Ascending aorta (tissue), 2 donors: ENCODE data around the gene ARL16. TPM values are rescaled to one million over a fixed set of nuclear protein-coding genes. Genes with fewer than 3 reads are reported as not detected.

Experiments used
- DNase-seq, 2 donors: peaks; one replicate each; pipeline ENCODE4 v3.0.0-alpha.2; 2019; ENCODE audit warnings: low spot score in 2 of 2
- H3K27ac ChIP-seq, 2 donors: fragments of 200-600 bp; sonication (generic); one replicate each; pipeline ENCODE4 v1.5.1; 2016 to 2017; ENCODE audit warnings: mild to moderate bottlenecking in 1 of 2
- H3K27me3 ChIP-seq: fragments of 200-600 bp; sonication (generic); one replicate; pipeline ENCODE4 v1.5.1; 2017
- H3K36me3 ChIP-seq, 2 donors: fragments of 200-600 bp; sonication (generic); one replicate each; pipeline ENCODE4 v1.5.1; 2016
- H3K4me1 ChIP-seq, 2 donors: fragments of 200-600 bp; sonication (generic); one replicate each; pipeline ENCODE4 v1.5.1; 2016 to 2017; ENCODE audit warnings: mild to moderate bottlenecking in 1 of 2
- H3K4me3 ChIP-seq, 2 donors: fragments of 200-600 bp; sonication (generic); one replicate each; pipeline ENCODE4 v1.5.1; 2016 to 2017; ENCODE audit warnings: mild to moderate bottlenecking in 1 of 2
- H3K9me3 ChIP-seq, 2 donors: fragments of 200-600 bp; sonication (generic); one replicate each; pipeline ENCODE4 v1.5.1; 2016
- intact Hi-C: fragments of 100-400 bp; cut with DNase I; formaldehyde crosslinking; loops from one replicate; pipeline ENCODE4 v1.15.1; 2023
- total RNA-seq: library from RNA; depleted of rRNA; stranded (reverse); fragments of >200 nt; gene quantifications from one replicate; pipeline ENCODE4 v1.1.0, GENCODE V29; 2016
- TF ChIP-seq, protein P1 (sequence below), 3 experiments: fragments of 200-600 bp in 2 of 3; fragments of 450-650 bp in 1 of 3; sonication (generic) in 2 of 3; IDR thresholded peaks; one replicate each; pipeline ENCODE4 v1.5.1; 2016 to 2019; ENCODE audit warnings: antibody characterized with exemption in 3 of 3, mild to moderate bottlenecking in 1 of 3, moderate library complexity in 1 of 3

The ARL16 gene
- total RNA-seq, 1 donor from 2014 or later = 21.0 TPM

GRCh38 chr17:81640011-81640410 is 43.6 kb downstream of the ARL16 start:
- DNase-seq = no peak
- H3K9me3 ChIP-seq = no peaks in the 10 kb centered on the region
- peaks cover 9 to 11% of the 10 kb centered on the region in 2 donors for H3K4me1 ChIP-seq
- no peaks in the 10 kb centered on the region for H3K27me3 ChIP-seq
- H3K36me3 ChIP-seq = no peaks in the 10 kb centered on the region
- no peak overlapping the region for H3K4me3 ChIP-seq
- TF ChIP-seq, protein P1, sequence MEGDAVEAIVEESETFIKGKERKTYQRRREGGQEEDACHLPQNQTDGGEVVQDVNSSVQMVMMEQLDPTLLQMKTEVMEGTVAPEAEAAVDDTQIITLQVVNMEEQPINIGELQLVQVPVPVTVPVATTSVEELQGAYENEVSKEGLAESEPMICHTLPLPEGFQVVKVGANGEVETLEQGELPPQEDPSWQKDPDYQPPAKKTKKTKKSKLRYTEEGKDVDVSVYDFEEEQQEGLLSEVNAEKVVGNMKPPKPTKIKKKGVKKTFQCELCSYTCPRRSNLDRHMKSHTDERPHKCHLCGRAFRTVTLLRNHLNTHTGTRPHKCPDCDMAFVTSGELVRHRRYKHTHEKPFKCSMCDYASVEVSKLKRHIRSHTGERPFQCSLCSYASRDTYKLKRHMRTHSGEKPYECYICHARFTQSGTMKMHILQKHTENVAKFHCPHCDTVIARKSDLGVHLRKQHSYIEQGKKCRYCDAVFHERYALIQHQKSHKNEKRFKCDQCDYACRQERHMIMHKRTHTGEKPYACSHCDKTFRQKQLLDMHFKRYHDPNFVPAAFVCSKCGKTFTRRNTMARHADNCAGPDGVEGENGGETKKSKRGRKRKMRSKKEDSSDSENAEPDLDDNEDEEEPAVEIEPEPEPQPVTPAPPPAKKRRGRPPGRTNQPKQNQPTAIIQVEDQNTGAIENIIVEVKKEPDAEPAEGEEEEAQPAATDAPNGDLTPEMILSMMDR (IDR thresholded peaks at IDR 0.05) = no peak
- intact Hi-C loops = no loop called here
- H3K27ac ChIP-seq = no peak overlapping the region

DNA sequence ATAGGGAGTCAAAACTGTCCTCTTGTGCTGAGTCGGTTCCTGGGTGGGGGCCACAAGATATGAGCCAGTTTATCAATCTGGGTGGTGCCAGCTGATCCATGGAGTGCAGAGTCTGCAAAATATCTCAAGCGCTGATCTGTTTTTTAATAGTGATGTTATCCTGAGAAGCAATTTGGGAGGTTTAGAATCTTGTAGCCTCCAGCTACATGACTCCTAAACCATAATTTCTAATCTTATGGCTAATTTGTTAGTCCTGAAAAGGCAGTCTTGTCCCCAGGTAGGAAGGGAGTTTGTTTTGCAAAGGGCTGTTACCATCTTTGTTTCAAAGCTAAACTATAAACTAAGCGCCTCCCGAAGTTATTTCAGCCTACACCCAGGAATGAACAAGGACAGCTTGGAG is 44.9 kb downstream of the ARL16 start:
- Histone ChIP-seq H3K9me3 (no peaks in the 10 kb centered on the region), H3K27ac (no peak overlapping the region), H3K4me3 (no peak overlapping the region), H3K36me3 (no peaks in the 10 kb centered on the region), H3K4me1 (peaks cover 9 to 17% of the 10 kb centered on the region in 2 donors), H3K27me3 (no peaks in the 10 kb centered on the region)
- DNase-seq = no peak
- TF ChIP-seq, protein P1 (IDR thresholded peaks at IDR 0.05) = no peak
- intact Hi-C loops = loop anchor here (5.0 kb wide), 1 partner anchor 64 kb away; the partner anchor contains the start of gene MRPL12

- intact Hi-C loops = loop anchor here (1.0 to 5.0 kb wide), 2 partner anchors 30 to 66 kb away; partner anchors contain the start of genes CCDC137, MRPL12 and OXLD1
- peak within 1 kb of the TSS; percentile 80 to 89 for H3K4me3 ChIP-seq
- TF ChIP-seq, protein P1 (IDR thresholded peaks at IDR 0.05) = peak in 1 of 3 experiments; percentile 7
Observed at GRCh38 chr17:81636505-81637288, 46.9 kb downstream of the ARL16 start, which contains the start of the genes NPLOC4 and TSPAN10. Gene NPLOC4, minus strand, starts transcription at chr17:81637112. Its CDS starts 182 bp downstream, at chr17:81636930. Gene TSPAN10, plus strand, starts transcription at chr17:81637196. Its CDS starts 5,217 bp downstream, at chr17:81642413.

DNA sequence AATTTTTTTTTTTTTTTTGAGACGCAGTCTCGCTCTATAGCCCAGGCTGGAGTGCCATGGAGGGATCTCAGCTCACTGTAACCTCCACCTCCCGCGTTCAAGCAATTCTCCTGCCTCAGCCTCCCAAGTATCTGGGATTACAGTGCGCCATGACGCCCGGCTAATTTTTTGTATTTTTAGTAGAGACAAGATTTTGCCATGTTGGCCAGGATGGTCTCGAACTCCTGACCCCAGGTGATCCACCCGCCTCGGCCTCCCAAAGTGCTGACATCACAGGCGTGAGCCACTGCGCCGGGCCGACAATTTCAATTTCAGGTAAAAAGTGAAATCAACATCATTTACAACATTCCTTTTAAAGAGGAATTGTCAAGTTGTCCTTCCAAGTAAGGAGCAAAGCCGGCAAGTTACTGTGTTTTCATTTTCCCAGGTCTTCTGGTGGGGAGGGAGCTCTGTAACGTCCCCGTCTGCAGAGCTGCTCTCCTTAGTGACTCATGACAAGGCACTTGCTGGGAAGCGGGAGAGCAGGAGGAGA is 47.6 kb downstream of the ARL16 start:
- Histone ChIP-seq H3K4me3 (peak overlapping the region; percentile 80 to 89), H3K4me1 (peaks cover 9 to 17% of the 10 kb centered on the region in 2 donors), H3K27ac (peak overlapping the region; percentile 78 to 85), H3K9me3 (no peaks in the 10 kb centered on the region), H3K27me3 (no peaks in the 10 kb centered on the region), H3K36me3 (no peaks in the 10 kb centered on the region)
- intact Hi-C loops = loop anchor here (5.0 kb wide), 1 partner anchor 66 kb away; the partner anchor contains the start of gene MRPL12
- TF ChIP-seq, protein P1 (IDR thresholded peaks at IDR 0.05) = no peak
- DNase-seq = no peak

More at GRCh38 chr17:81636505-81637288, 46.9 kb downstream of the ARL16 start, which contains the start of the genes NPLOC4 and TSPAN10:
- H3K27ac ChIP-seq = peak within 1 kb of the TSS; percentile 78 to 85
- H3K9me3 ChIP-seq = no peaks in the 10 kb centered on the region
- no peaks in the 10 kb centered on the region for H3K27me3 ChIP-seq
- H3K4me1 ChIP-seq = peaks cover 9 to 17% of the 10 kb centered on the region in 2 donors
- DNase-seq = peak; percentile 14 to 90
- no peaks in the 10 kb centered on the region for H3K36me3 ChIP-seq

GRCh38 chr17:81635431-81635830 is 48.2 kb downstream of the ARL16 start:
- Histone ChIP-seq H3K4me1 (peaks cover 9 to 17% of the 10 kb centered on the region in 2 donors), H3K36me3 (no peaks in the 10 kb centered on the region), H3K9me3 (no peaks in the 10 kb centered on the region), H3K4me3 (peak overlapping the region; percentile 80 to 89), H3K27me3 (no peaks in the 10 kb centered on the region), H3K27ac (no peak overlapping the region)
- DNase-seq = no peak
- intact Hi-C loops = loop anchor here (5.0 kb wide), 1 partner anchor 67 kb away; the partner anchor contains the start of gene MRPL12
- TF ChIP-seq, protein P1 (IDR thresholded peaks at IDR 0.05) = no peak
